Body of pancreas (tissue), 4 donors: ENCODE measurements around the gene AGR2.
"Not testable (repeated sequence)": the region's sequence is repeated elsewhere in the genome, so short reads cannot be mapped to it uniquely, and the experiment has no call there.

ENCODE experiments used
- POLR2A ChIP-seq, 3 donors: fragments of 450-650 bp; IDR thresholded peaks; one replicate each; pipeline ENCODE4 v1.6.1; 2016; ENCODE audit warnings: antibody characterized with exemption in 3 of 3, mild to moderate bottlenecking in 2 of 3
- TF ChIP-seq, protein P1 (sequence below), 7 experiments: fragments of 450-650 bp in 4 of 7; fragments of 200-600 bp in 3 of 7; sonication (generic) in 3 of 7; IDR thresholded peaks; one replicate each; pipeline ENCODE4 v1.5.1; 2016 to 2019; ENCODE audit warnings: antibody characterized with exemption in 7 of 7

DNA sequence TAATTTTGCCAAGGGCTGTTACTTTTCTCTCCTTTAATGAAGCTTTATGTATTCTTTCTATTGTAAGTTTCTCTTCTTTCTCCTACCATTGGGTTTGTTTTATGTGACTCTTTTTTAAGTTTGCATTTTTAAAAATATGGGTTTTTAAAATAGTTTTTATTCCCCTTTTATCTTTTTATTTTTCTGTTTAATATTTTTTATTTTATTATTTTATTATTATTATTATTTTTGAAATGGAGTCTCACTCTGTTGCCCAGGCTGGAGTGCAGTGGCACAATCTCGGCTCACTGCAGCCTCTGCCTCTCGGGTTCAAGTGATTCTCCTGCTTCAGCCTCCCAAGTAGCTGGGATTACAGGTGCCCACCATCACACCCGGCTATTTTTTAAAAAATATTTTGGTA, 34.8 kb downstream of the AGR2 start:
- TF ChIP-seq, protein P1, sequence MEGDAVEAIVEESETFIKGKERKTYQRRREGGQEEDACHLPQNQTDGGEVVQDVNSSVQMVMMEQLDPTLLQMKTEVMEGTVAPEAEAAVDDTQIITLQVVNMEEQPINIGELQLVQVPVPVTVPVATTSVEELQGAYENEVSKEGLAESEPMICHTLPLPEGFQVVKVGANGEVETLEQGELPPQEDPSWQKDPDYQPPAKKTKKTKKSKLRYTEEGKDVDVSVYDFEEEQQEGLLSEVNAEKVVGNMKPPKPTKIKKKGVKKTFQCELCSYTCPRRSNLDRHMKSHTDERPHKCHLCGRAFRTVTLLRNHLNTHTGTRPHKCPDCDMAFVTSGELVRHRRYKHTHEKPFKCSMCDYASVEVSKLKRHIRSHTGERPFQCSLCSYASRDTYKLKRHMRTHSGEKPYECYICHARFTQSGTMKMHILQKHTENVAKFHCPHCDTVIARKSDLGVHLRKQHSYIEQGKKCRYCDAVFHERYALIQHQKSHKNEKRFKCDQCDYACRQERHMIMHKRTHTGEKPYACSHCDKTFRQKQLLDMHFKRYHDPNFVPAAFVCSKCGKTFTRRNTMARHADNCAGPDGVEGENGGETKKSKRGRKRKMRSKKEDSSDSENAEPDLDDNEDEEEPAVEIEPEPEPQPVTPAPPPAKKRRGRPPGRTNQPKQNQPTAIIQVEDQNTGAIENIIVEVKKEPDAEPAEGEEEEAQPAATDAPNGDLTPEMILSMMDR (IDR thresholded peaks at IDR 0.05) = not testable (repeated sequence)
- TF ChIP-seq POLR2A (IDR thresholded peaks at IDR 0.05) = not testable (repeated sequence)
